Central memory CD8-positive, alpha-beta T cell (primary cell): ENCODE measurements around the gene CFAP46.
A peak's percentile ranks its signal among the peaks of the same experiment; 100 is the strongest.

Source experiments
- ATAC-seq: fragments of 150-1000 bp; cut with Tn5 transposase; replicated peaks from 2 replicates; pipeline ENCODE4 v1.10.0; 2022; ENCODE audit warnings: mild to moderate bottlenecking, moderate FRiP score, moderate number of reproducible peaks; ENCODE audit not compliant: poor library complexity, severe bottlenecking; ENCODE audit errors: extremely low read depth
- DNase-seq, 2 donors: peaks; one replicate each; pipeline ENCODE4 v3.0.0; 2021; ENCODE audit warnings: low spot score in 2 of 2
- H3K27ac Mint-ChIP-seq: one replicate; pipeline ENCODE4 v1.8.0; 2022; ENCODE audit warnings: low read depth, mild to moderate bottlenecking, moderate library complexity, mixed read lengths
- H3K27me3 Mint-ChIP-seq: one replicate; pipeline ENCODE4 v1.8.0; 2022; ENCODE audit warnings: mixed read lengths
- H3K36me3 Mint-ChIP-seq: one replicate; pipeline ENCODE4 v1.8.0; 2022; ENCODE audit warnings: mild to moderate bottlenecking, moderate library complexity, mixed read lengths; ENCODE audit not compliant: insufficient read depth
- H3K4me1 Mint-ChIP-seq: one replicate; pipeline ENCODE4 v1.8.0; 2022; ENCODE audit warnings: mixed read lengths
- H3K4me3 Mint-ChIP-seq: one replicate; pipeline ENCODE4 v1.8.0; 2022; ENCODE audit warnings: mild to moderate bottlenecking, moderate library complexity, mixed read lengths
- H3K9me3 Mint-ChIP-seq: one replicate; pipeline ENCODE4 v1.8.0; 2022; ENCODE audit warnings: mixed read lengths

CFAP46 gene

DNA sequence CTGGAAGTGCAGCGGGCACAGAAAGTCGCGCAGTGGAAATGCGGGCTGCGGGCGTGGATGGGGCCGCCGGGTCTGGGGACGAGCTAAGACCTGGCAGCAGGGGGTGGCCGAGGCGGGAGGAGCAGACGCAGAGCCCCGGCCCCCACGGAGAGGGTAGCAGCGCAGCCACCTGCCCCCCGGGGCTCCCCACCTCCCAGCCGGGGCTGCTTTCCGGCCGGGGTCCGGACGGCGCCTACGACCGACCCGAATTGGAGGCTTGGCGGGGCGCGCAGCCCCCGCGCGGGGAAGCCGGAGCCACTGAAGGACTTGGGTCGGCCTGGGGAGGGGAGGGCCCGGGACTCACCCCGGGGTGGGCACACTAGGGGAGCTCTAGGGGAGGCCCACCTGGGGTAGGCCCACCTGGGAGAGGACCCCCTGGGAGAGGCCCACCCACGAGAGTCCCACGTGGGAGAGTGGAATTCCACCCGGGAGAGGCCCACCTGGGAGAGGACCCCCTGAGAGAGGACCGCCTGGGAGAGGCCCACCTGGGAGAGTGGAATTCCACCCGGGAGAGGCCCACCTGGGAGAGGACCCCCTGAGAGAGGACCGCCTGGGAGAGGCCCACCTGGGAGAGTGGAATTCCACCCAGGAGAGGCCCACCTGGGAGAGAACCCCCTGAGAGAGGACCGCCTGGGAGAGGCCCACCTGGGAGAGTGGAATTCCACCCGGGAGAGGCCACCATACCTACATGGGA, 854 bp upstream of the CFAP46 start:
- no peak for DNase-seq
- ATAC-seq: no peak
- Mint-ChIP-seq H3K36me3 (no peaks in the 10 kb centered on the region), H3K4me1 (peaks cover 15% of the 10 kb centered on the region), H3K9me3 (no peaks in the 10 kb centered on the region), H3K4me3 (peak overlapping the region; percentile 62), H3K27ac (no peak overlapping the region), H3K27me3 (peaks cover 68% of the 10 kb centered on the region)

DNA sequence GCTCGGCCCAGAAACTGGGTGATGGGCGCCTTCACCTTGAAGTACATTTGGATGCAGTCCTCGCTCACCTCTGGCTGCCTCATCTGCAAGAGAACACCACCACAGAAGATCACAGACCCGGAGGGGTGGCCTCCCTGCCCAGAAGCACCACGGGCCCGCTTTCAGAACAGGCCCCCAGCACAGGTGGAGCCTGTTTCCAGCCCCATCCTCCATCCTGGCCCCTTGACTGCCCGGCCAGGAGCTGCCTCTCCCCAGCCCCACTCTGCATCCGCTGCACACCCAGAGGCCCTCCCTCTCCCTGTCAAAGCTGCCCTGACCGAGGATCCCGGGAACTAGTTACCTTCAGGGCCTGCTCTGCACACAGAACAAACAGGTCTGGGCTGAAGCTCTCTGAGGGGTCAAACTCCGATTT, 724 bp downstream of the CFAP46 start:
- H3K4me3 Mint-ChIP-seq: peak overlapping the region; percentile 62
- no peak for DNase-seq
- H3K27ac Mint-ChIP-seq: no peak overlapping the region
- no peaks in the 10 kb centered on the region for H3K36me3 Mint-ChIP-seq
- H3K27me3 Mint-ChIP-seq: peaks cover 68% of the 10 kb centered on the region
- no peaks in the 10 kb centered on the region for H3K9me3 Mint-ChIP-seq
- no peak for ATAC-seq
- peaks cover 15% of the 10 kb centered on the region for H3K4me1 Mint-ChIP-seq

DNA sequence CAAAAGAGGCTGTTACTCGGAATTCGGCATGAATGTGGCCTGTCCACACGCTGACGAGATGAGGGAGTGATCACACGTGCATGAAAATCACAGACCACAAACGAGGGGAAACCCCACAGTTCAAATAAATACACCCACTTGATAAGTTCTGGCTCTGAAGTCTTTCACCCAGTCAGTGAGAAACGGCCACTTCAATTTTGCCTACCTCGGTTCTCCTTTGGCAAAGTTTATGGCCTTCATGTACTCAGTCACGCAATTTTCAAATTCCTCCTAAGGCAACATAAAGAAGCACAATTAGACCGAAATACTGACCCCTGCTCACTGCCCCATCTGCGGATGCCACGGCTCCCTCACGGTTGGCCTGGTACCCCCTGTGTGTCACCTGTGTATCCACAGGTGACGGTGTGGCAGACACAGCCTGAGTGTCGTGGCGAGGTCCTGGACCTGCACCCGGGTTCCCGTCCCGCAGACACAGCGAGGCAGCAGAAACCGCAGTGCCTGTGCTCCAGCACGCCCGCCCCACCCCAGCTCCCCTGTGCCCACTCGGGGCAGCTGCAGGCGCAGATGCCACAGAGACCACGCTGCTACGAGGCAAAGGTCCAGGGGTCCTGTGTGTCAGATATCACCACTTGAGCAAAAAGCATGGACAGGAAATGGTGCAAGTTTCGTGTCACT, 1.4 kb downstream of the CFAP46 start:
- Mint-ChIP-seq H3K36me3 (no peaks in the 10 kb centered on the region), H3K9me3 (no peaks in the 10 kb centered on the region), H3K27ac (no peak overlapping the region), H3K4me1 (peaks cover 15% of the 10 kb centered on the region), H3K27me3 (peaks cover 68% of the 10 kb centered on the region), H3K4me3 (peak overlapping the region; percentile 62)
- no peak for DNase-seq
- ATAC-seq: no peak

DNA sequence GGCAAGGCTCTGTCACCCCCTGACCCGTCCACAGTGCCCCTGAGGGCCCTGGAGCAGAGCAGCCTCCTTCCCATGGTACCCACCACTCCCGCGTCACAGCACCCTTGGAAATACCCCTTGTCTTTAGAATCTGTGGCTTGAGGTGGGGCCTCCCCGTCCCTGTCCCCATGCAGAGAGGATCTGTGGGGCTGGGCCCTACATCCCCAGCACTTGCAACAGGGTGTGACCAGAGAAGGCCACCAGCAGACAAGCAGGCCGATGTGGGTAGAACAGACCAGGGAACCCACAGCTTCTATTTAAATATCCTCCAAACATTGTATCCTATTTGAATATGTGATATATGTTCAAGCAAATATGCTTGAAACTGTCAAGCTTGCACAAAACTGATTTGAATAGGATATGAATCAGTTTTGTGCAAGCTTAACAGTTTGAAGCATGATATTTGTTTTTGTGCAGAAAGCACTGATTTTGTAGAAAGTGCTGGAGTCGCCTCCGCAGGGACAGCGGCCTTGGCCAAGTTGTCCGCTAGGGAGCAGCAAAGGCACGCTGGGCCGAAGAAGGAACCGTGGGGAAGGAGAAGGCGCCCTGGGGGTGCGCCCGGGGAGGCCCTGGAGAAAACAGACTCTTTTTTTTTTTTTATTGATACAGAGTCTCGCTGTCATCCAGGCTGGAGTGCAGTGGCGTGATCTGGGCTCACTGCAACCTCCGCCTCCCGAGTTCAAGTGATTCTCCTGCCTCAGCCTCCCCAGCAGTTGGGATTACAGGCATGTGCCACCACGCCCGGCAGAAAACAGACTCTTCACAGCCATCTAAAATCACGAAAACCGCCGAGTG, 2.2 kb downstream of the CFAP46 start:
- DNase-seq (no peak), ATAC-seq (no peak)
- no peaks in the 10 kb centered on the region for H3K9me3 Mint-ChIP-seq
- no peak overlapping the region for H3K27ac Mint-ChIP-seq
- peaks cover 15% of the 10 kb centered on the region for H3K4me1 Mint-ChIP-seq
- no peaks in the 10 kb centered on the region for H3K36me3 Mint-ChIP-seq
- H3K27me3 Mint-ChIP-seq: peaks cover 65% of the 10 kb centered on the region
- no peak overlapping the region for H3K4me3 Mint-ChIP-seq

DNA sequence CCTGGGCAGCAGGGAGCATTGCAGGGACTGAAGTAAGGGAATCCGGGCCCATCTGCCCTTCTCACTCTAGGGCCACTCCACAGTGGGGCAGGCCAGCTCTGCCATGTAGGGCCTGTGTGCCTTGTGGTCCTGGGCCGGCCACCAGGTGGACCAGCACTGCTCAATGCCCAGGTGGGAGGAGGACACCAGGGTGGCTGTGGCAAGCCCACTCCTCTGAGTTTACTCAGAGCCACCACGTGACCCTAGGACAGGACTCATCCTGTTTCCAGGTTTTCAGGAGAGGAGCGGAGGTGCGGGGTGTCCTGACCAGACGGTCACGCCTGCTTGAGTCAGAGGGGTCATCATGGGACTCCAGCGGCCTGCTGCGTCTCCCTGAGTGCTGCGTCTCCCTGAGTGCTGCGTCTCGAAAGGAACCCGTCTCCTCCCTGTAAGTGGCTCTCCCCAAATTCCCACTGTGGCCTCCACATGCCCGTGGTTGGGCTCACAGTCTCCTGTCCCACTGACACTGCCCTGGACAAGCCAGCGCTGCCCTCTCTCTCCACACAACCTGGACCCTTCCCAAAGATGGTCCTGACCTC, 2.9 kb downstream of the CFAP46 start:
- Mint-ChIP-seq H3K27ac (no peak overlapping the region), H3K27me3 (peaks cover 58% of the 10 kb centered on the region)

DNA sequence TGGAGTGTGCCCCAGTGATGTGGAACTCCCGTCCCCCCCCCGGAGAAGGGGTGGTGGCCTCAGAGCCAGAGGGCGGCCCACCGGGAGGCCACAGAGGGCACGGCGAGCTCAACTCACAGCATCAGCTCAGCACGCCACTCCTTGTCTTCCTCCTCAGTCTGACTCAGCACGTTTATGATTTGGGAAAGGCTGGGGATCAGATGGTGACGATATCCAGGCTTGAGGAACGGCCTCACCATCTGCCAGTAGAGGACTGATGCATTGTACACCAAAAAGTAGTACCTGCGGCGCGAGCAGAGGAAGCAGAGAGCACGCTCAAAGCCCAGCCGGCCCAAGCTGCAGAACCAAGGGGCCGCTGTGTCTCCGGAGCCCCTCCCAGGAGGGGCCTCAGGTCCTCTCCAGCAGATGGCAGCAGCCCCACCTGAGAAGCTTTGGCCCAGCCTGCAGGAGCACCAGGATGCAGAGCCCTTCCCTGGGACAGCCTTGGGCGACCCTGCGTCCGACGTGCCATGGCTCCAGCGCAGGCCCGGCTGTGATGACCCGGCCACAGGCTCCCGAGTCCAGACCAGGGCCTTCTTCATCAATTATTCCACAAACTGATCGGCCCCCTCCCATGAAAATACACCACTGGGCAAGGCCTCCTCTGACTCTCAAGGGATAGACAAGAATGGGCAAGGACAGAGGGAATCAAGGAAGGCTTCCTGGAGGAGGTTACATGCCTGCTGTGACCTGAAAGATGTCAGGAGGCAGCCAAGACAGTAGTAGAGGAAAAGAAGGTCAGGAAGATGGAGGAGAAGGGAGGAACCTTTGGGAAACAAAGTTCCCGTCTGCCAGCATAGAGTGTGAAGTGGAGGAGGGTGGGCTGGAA, 3.7 kb downstream of the CFAP46 start:
- ATAC-seq: no peak
- Mint-ChIP-seq H3K27ac (no peak overlapping the region), H3K4me3 (no peak overlapping the region), H3K27me3 (peaks cover 50% of the 10 kb centered on the region), H3K9me3 (no peaks in the 10 kb centered on the region), H3K4me1 (peaks cover 15% of the 10 kb centered on the region), H3K36me3 (peaks cover 2% of the 10 kb centered on the region)
- no peak for DNase-seq

More for the DNA sequence above, 2.9 kb downstream of the CFAP46 start:
- Mint-ChIP-seq H3K36me3 (no peaks in the 10 kb centered on the region), H3K4me1 (peaks cover 15% of the 10 kb centered on the region), H3K9me3 (no peaks in the 10 kb centered on the region), H3K4me3 (no peak overlapping the region)
- no peak for DNase-seq
- ATAC-seq: no peak

DNA sequence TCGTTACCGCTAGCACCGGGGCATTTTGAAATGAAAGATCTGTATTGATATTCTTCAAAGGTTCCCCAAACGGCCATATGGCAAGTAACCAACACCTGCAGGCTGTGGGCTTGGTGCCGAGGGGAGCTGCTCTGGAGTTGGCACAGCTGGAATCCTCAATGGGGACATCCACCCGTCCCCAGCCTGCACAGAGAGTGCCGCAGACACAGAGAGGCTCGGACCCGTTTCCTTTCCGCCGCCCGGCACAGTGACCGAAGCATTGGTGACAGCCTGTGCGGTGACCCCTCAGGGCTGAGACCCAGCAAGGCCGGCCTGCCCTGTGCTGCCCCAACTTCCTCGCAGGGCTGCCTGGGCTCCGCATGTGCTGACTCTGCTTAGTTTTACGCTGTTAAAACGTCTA, 4.5 kb downstream of the CFAP46 start:
- Mint-ChIP-seq H3K4me3 (no peak overlapping the region), H3K4me1 (peaks cover 14% of the 10 kb centered on the region), H3K27me3 (peaks cover 44% of the 10 kb centered on the region), H3K27ac (no peak overlapping the region), H3K36me3 (peaks cover 2% of the 10 kb centered on the region), H3K9me3 (no peaks in the 10 kb centered on the region)
- ATAC-seq (no peak), DNase-seq (no peak)

DNA sequence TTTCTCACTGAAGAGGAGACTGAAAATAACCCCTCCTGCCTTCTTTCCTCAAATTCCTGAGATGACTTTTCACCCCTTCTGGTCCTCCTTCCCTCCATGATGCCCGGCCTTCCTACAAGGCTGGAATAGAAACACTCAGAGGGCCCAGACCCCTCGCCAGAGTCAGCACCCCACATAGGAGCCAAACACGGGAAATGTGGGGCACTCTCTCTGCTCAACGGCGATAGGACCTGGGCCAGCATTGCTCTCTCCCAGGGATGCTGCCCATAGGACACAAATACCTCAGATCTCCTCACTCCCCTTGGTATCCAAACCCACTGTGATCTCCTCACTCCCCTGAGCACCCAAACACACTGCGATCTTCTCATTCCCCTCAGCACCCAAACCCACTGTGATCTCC, 7.4 kb downstream of the CFAP46 start:
- peaks cover 15% of the 10 kb centered on the region for H3K27me3 Mint-ChIP-seq
- H3K36me3 Mint-ChIP-seq: peaks cover 4% of the 10 kb centered on the region
- no peak for ATAC-seq
- H3K9me3 Mint-ChIP-seq: no peaks in the 10 kb centered on the region
- H3K4me3 Mint-ChIP-seq: no peak overlapping the region
- H3K27ac Mint-ChIP-seq: no peak overlapping the region
- H3K4me1 Mint-ChIP-seq: no peaks in the 10 kb centered on the region
- no peak for DNase-seq

DNA sequence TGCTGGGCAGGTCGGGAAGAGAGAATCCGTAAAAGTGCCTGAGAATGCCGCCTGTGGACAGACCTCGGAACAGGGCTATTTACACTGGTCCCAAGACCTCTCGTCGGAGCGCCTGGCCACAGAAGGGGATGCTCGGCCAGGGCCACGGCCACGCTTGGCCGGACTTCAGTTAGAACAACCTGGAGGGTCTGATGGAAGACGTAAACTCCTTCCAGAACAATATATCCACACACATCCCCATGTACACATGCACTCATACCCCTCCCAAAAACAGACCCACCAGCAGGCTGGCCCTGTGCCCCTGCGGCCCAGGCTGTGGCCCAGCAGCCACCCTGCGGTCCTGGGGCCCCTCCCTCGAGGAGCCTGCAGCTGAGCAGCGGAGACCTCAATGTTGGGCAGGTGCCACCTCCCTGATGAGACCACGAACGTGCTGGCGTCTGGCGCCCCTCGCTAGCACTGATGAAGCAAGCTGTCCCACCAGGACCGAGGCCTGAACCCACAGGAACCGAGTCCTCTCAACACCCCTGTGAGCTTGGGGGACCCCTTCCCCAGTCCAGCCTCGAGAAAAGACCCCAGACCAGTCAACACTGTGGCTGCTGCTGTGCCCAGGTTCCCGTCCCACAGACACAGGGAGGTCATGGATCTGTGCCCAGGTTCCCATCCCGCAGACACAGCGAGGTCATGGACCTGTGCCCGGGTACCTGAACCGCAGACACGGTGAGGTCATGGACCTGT, 8.9 kb downstream of the CFAP46 start:
- Mint-ChIP-seq H3K27ac (no peak overlapping the region), H3K36me3 (peaks cover 4% of the 10 kb centered on the region), H3K27me3 (no peaks in the 10 kb centered on the region), H3K9me3 (no peaks in the 10 kb centered on the region), H3K4me1 (no peaks in the 10 kb centered on the region), H3K4me3 (no peak overlapping the region)
- ATAC-seq: no peak
- no peak for DNase-seq

DNA sequence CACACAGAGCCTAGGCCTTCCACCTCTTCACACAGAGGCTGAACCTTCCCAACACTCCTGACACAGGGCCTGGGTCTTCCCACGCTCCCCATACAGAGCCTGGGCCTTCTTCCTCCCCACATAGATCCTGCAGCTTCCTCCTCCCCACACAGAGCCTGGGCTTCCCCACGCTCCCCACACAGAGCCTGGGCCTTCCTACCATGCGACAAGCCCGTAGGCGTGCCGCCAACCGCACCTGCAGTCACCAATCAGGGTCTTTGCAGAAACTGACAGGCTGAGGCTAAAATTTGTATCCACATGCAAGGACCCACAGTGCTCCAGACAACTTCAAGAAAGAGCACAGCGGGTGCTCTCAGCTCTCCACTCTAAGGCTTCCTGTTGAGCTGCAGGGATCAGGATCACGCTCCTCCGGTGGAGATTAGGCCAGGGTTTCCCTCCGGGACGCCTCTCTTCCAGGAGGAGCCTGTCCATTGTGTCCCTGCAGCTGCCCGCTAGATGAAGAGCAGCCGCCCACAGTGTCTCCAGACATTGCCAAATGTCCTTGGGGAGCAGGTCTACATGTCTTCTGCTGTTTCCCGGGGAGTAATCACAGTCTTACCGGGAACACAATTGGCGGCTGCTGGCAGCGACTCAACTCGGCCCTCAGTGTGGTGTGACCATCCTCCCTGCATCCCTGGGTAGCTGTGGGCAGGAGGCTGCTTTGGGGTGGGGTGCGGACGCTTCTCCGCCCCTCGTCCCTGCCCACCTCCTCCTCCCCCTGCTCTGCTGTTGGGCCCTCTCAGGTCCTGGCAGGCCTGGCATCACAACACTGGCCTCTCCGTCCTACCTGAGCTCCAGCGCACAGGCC, 9.7 kb downstream of the CFAP46 start:
- H3K4me1 Mint-ChIP-seq: no peaks in the 10 kb centered on the region
- no peak overlapping the region for H3K4me3 Mint-ChIP-seq
- H3K36me3 Mint-ChIP-seq: peaks cover 4% of the 10 kb centered on the region
- H3K27me3 Mint-ChIP-seq: no peaks in the 10 kb centered on the region
- DNase-seq (no peak), ATAC-seq (no peak)
- H3K27ac Mint-ChIP-seq: peak overlapping the region; percentile 82
- no peaks in the 10 kb centered on the region for H3K9me3 Mint-ChIP-seq
